Measurements from ENCODE around the gene RFC4. TPM values are rescaled to one million over a fixed set of nuclear protein-coding genes. Genes with fewer than 3 reads are reported as not detected.

Gene RFC4
- total and polyA plus RNA-seq, 11 donors: 4.6 to 21.0 (median 7.9) TPM

- Histone ChIP-seq H3K4me1 (peaks cover 0 to 4% (median 0%) of the 10 kb centered on the region in 12 donors), H3K4me3 (no peak overlapping the region), H3K9me3 (no peaks in the 10 kb centered on the region), H3K27me3 (peaks cover 0 to 4% (median 0%) of the 10 kb centered on the region in 9 donors), H3K36me3 (no peaks in the 10 kb centered on the region), H3K27ac (no peak overlapping the region)
- WGBS, 4 donors: 80 to 87% (median 85%) methylated on average over 8 of the region's 8 CpGs
- intact Hi-C loops (cut with DNase I): no loop called here
- no peak for TF ChIP-seq CTCF (IDR thresholded peaks at IDR 0.05)
- TF ChIP-seq POLR2A (IDR thresholded peaks at IDR 0.05): no peak
- DNase-seq (no peak), ATAC-seq (no peak)
These were observed 49.1 kb downstream of the RFC4 start for GRCh38 chr3:186757214-186757613.

- TF ChIP-seq CTCF (IDR thresholded peaks at IDR 0.05) (no peak), POLR2A (IDR thresholded peaks at IDR 0.05) (no peak)
- intact Hi-C loops (cut with DNase I): loop anchor here in 5 of 10 donors (5.0 kb wide), 2 partner anchors 138 to 143 kb away; partner anchors contain the start of gene AHSG (in 1 of the 5)
- no peak for ATAC-seq
- DNase-seq: no peak
- 83 to 93% (median 86%) methylated on average over 5 of the region's 5 CpGs for WGBS, 4 donors
- Histone ChIP-seq H3K27ac (no peak overlapping the region), H3K9me3 (no peaks in the 10 kb centered on the region), H3K27me3 (peaks cover 0 to 4% (median 0%) of the 10 kb centered on the region in 9 donors), H3K4me1 (peaks cover 0 to 10% (median 2%) of the 10 kb centered on the region in 12 donors), H3K4me3 (no peak overlapping the region), H3K36me3 (no peaks in the 10 kb centered on the region)
These were observed 51.4 kb downstream of the RFC4 start for GRCh38 chr3:186754871-186755270.

- ATAC-seq: no peak
- Histone ChIP-seq H3K27me3 (peaks cover 0 to 4% (median 0%) of the 10 kb centered on the region in 9 donors), H3K36me3 (no peaks in the 10 kb centered on the region), H3K4me3 (no peak overlapping the region), H3K9me3 (no peaks in the 10 kb centered on the region), H3K27ac (no peak overlapping the region), H3K4me1 (peaks cover 0 to 10% (median 2%) of the 10 kb centered on the region in 12 donors)
- intact Hi-C loops (cut with DNase I): loop anchor here in 5 of 10 donors (5.0 kb wide), 2 partner anchors 137 to 142 kb away; partner anchors contain the start of gene AHSG (in 1 of the 5)
- whole genome bisulfite sequencing, 4 donors: 77 to 82% (median 79%) methylated on average over 7 of the region's 7 CpGs
- TF ChIP-seq POLR2A (IDR thresholded peaks at IDR 0.05) (no peak), CTCF (IDR thresholded peaks at IDR 0.05) (no peak)
- no peak for DNase-seq
These were observed 52.3 kb downstream of the RFC4 start for GRCh38 chr3:186754006-186754405.

- no peaks in the 10 kb centered on the region for H3K36me3 ChIP-seq
- H3K27me3 ChIP-seq: no peaks in the 10 kb centered on the region
- ATAC-seq (no peak), DNase-seq (no peak)
- intact Hi-C loops (cut with DNase I): loop anchor here in 5 of 10 donors (5.0 kb wide), 2 partner anchors 134 to 139 kb away; partner anchors contain the start of gene AHSG (in 1 of the 5)
- peak overlapping the region in 1 of 12 donors; percentile 50 for H3K27ac ChIP-seq
- TF ChIP-seq CTCF (IDR thresholded peaks at IDR 0.05) (no peak), POLR2A (IDR thresholded peaks at IDR 0.05) (no peak)
- H3K9me3 ChIP-seq: no peaks in the 10 kb centered on the region
- no peak overlapping the region for H3K4me3 ChIP-seq
- WGBS, 4 donors: 46 to 66% (median 57%) methylated on average over 3 of the region's 3 CpGs
- peaks cover 0 to 10% (median 2%) of the 10 kb centered on the region in 12 donors for H3K4me1 ChIP-seq
These were observed 54.8 kb downstream of the RFC4 start for GRCh38 chr3:186751480-186751879.

Data from heart left ventricle (tissue), 16 donors.